Measurements from ENCODE around the gene SOD3.

Gene SOD3

GRCh38 chr4:24770032-24770584 lies 25.3 kb upstream of the SOD3 start:
- H3K9me3 Mint-ChIP-seq = no peaks in the 10 kb centered on the region
- H3K27ac Mint-ChIP-seq = no peak overlapping the region
- peak; percentile 31 for ATAC-seq
- H3K4me1 Mint-ChIP-seq = no peaks in the 10 kb centered on the region
- no peak overlapping the region for H3K4me3 Mint-ChIP-seq
- H3K27me3 Mint-ChIP-seq = no peaks in the 10 kb centered on the region
- no peaks in the 10 kb centered on the region for H3K36me3 Mint-ChIP-seq

GRCh38 chr4:24770667-24771066 lies 24.7 kb upstream of the SOD3 start:
- Mint-ChIP-seq H3K27ac (no peak overlapping the region), H3K27me3 (no peaks in the 10 kb centered on the region), H3K4me3 (no peak overlapping the region), H3K9me3 (no peaks in the 10 kb centered on the region), H3K4me1 (no peaks in the 10 kb centered on the region), H3K36me3 (no peaks in the 10 kb centered on the region)
- no peak for ATAC-seq

- no peak for ATAC-seq
- no peaks in the 10 kb centered on the region for H3K9me3 Mint-ChIP-seq
- no peaks in the 10 kb centered on the region for H3K27me3 Mint-ChIP-seq
- no peaks in the 10 kb centered on the region for H3K4me1 Mint-ChIP-seq
- H3K27ac Mint-ChIP-seq = no peak overlapping the region
- H3K36me3 Mint-ChIP-seq = no peaks in the 10 kb centered on the region
- no peak overlapping the region for H3K4me3 Mint-ChIP-seq
These were observed 24.1 kb upstream of the SOD3 start for GRCh38 chr4:24771241-24771640.

- Mint-ChIP-seq H3K36me3 (no peaks in the 10 kb centered on the region), H3K27me3 (no peaks in the 10 kb centered on the region), H3K27ac (no peak overlapping the region), H3K9me3 (no peaks in the 10 kb centered on the region), H3K4me3 (no peak overlapping the region), H3K4me1 (no peaks in the 10 kb centered on the region)
- ATAC-seq = no peak
These were observed 23.2 kb upstream of the SOD3 start for GRCh38 chr4:24772061-24772705.

- H3K4me3 Mint-ChIP-seq = no peak overlapping the region
- H3K27ac Mint-ChIP-seq = no peak overlapping the region
- H3K4me1 Mint-ChIP-seq = no peaks in the 10 kb centered on the region
- H3K36me3 Mint-ChIP-seq = no peaks in the 10 kb centered on the region
- H3K9me3 Mint-ChIP-seq = no peaks in the 10 kb centered on the region
- ATAC-seq = no peak
- H3K27me3 Mint-ChIP-seq = no peaks in the 10 kb centered on the region
These were observed 22.4 kb upstream of the SOD3 start for GRCh38 chr4:24772952-24773351.

GRCh38 chr4:24774452-24774851 lies 20.9 kb upstream of the SOD3 start:
- Mint-ChIP-seq H3K36me3 (no peaks in the 10 kb centered on the region), H3K4me1 (no peaks in the 10 kb centered on the region), H3K4me3 (no peak overlapping the region), H3K27ac (no peak overlapping the region), H3K9me3 (no peaks in the 10 kb centered on the region), H3K27me3 (no peaks in the 10 kb centered on the region)
- ATAC-seq = no peak

GRCh38 chr4:24775032-24775605 lies 20.3 kb upstream of the SOD3 start:
- H3K4me1 Mint-ChIP-seq = no peaks in the 10 kb centered on the region
- H3K36me3 Mint-ChIP-seq = no peaks in the 10 kb centered on the region
- ATAC-seq = no peak
- no peaks in the 10 kb centered on the region for H3K27me3 Mint-ChIP-seq
- no peaks in the 10 kb centered on the region for H3K9me3 Mint-ChIP-seq
- H3K27ac Mint-ChIP-seq = no peak overlapping the region
- H3K4me3 Mint-ChIP-seq = no peak overlapping the region

- Mint-ChIP-seq H3K4me1 (no peaks in the 10 kb centered on the region), H3K27ac (no peak overlapping the region), H3K9me3 (no peaks in the 10 kb centered on the region), H3K36me3 (no peaks in the 10 kb centered on the region), H3K4me3 (no peak overlapping the region), H3K27me3 (no peaks in the 10 kb centered on the region)
- no peak for ATAC-seq
These were observed 19.6 kb upstream of the SOD3 start for GRCh38 chr4:24775750-24776149.

- Mint-ChIP-seq H3K4me1 (no peaks in the 10 kb centered on the region), H3K27ac (no peak overlapping the region), H3K36me3 (no peaks in the 10 kb centered on the region), H3K27me3 (no peaks in the 10 kb centered on the region), H3K4me3 (no peak overlapping the region), H3K9me3 (no peaks in the 10 kb centered on the region)
- no peak for ATAC-seq
These were observed 17.6 kb upstream of the SOD3 start for GRCh38 chr4:24777536-24778463.

- H3K27ac Mint-ChIP-seq = no peak overlapping the region
- H3K4me3 Mint-ChIP-seq = no peak overlapping the region
- H3K27me3 Mint-ChIP-seq = no peaks in the 10 kb centered on the region
- H3K9me3 Mint-ChIP-seq = no peaks in the 10 kb centered on the region
- H3K4me1 Mint-ChIP-seq = no peaks in the 10 kb centered on the region
- no peaks in the 10 kb centered on the region for H3K36me3 Mint-ChIP-seq
- ATAC-seq = no peak
These were observed 16.7 kb upstream of the SOD3 start for GRCh38 chr4:24778464-24779225.

- Mint-ChIP-seq H3K27ac (no peak overlapping the region), H3K36me3 (no peaks in the 10 kb centered on the region), H3K4me3 (no peak overlapping the region), H3K9me3 (no peaks in the 10 kb centered on the region), H3K27me3 (no peaks in the 10 kb centered on the region), H3K4me1 (no peaks in the 10 kb centered on the region)
- ATAC-seq = no peak
These were observed 14.4 kb upstream of the SOD3 start for GRCh38 chr4:24780936-24781495.

- Mint-ChIP-seq H3K36me3 (no peaks in the 10 kb centered on the region), H3K27me3 (no peaks in the 10 kb centered on the region), H3K27ac (no peak overlapping the region), H3K4me1 (no peaks in the 10 kb centered on the region), H3K4me3 (no peak overlapping the region), H3K9me3 (peaks cover 2% of the 10 kb centered on the region)
- ATAC-seq = no peak
These were observed 13.2 kb upstream of the SOD3 start for GRCh38 chr4:24781999-24782745.

GRCh38 chr4:24783506-24783905 lies 11.9 kb upstream of the SOD3 start:
- Mint-ChIP-seq H3K27me3 (no peaks in the 10 kb centered on the region), H3K9me3 (peaks cover 3% of the 10 kb centered on the region), H3K4me1 (no peaks in the 10 kb centered on the region), H3K36me3 (no peaks in the 10 kb centered on the region), H3K27ac (no peak overlapping the region), H3K4me3 (no peak overlapping the region)
- no peak for ATAC-seq

- H3K27ac Mint-ChIP-seq = no peak overlapping the region
These were observed 4.3 kb upstream of the SOD3 start for GRCh38 chr4:24791043-24791442.

More at GRCh38 chr4:24791043-24791442, 4.3 kb upstream of the SOD3 start:
- H3K4me3 Mint-ChIP-seq = no peak overlapping the region
- H3K36me3 Mint-ChIP-seq = no peaks in the 10 kb centered on the region
- no peaks in the 10 kb centered on the region for H3K4me1 Mint-ChIP-seq
- H3K27me3 Mint-ChIP-seq = no peaks in the 10 kb centered on the region
- ATAC-seq = no peak
- peaks cover 3% of the 10 kb centered on the region for H3K9me3 Mint-ChIP-seq
